GM10248 (cell line): ENCODE data around the gene SFT2D2.

Experiments used
- CTCF ChIA-PET: fragments of 300-600 bp; sonication (Branson Sonifier 250); formaldehyde crosslinking; extraction: SDS; loops from one replicate; lab custom pipeline; 2021; ENCODE audit warnings: antibody characterized with exemption; lab: Yijun Ruan, JAX
- POLR2A ChIA-PET: fragments of 350-650 bp; sonication (Branson Sonifier 250); formaldehyde crosslinking; extraction: SDS; loops from one replicate; lab custom pipeline; 2020; ENCODE audit warnings: antibody characterized with exemption; lab: Yijun Ruan, JAX
- DNase-seq: peaks from one replicate; pipeline ENCODE4 v3.0.0; 2012; ENCODE audit errors: extremely low spot score
- CTCF ChIP-seq: IDR thresholded peaks from 2 replicates; pipeline ENCODE4 v1.5.1; 2012; ENCODE audit warnings: mild to moderate bottlenecking, low read depth; ENCODE audit errors: extremely low read depth, missing control alignments, control extremely low read depth

SFT2D2 gene

GRCh38 chr1:168220470-168220871 lies 5.3 kb upstream of the SFT2D2 start:
- ChIA-PET CTCF (interaction anchor here (1.0 to 1.2 kb wide), 2 partner anchors 15 to 30 kb away, joined by 3 to 4 read pairs; no protein-coding TSS in a partner anchor), POLR2A (no interaction called here)
- DNase-seq: no peak
- TF ChIP-seq CTCF: no peak

DNA sequence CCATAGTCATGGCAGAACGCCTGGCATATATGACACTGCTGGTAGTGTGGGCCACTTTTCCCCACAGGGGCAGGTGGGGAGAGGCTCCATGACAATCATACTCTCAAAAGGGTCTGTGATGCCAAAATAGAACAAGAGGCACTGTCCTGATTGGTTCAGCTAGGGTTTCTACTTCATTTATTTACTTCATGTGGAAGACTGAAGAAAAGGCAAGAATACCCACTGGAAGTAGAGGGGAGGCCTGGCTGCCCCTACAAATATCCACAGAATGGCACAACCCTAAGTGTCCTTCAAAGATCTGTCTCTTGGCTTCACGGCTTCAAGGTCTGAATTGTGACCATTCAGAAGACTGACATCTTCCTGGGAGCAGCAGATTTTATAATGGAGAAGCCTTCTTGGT lies 4.5 kb upstream of the SFT2D2 start:
- ChIA-PET CTCF (interaction anchor here (1.0 kb wide), 1 partner anchor 14 kb away, joined by 4 read pairs; no protein-coding TSS in a partner anchor), POLR2A (no interaction called here)
- DNase-seq: no peak
- TF ChIP-seq CTCF: no peak

- CTCF ChIA-PET: no interaction called here
- TF ChIP-seq CTCF: no peak
- POLR2A ChIA-PET: no interaction called here
- no peak for DNase-seq
Observed at GRCh38 chr1:168223261-168223660, 2.5 kb upstream of the SFT2D2 start.

- TF ChIP-seq CTCF: no peak
- ChIA-PET POLR2A (no interaction called here), CTCF (interaction anchor here (1.3 to 3.8 kb wide), 3 partner anchors 9 to 142 kb away, joined by 3 to 39 read pairs (median 6); no protein-coding TSS in a partner anchor)
- no peak for DNase-seq
Observed at GRCh38 chr1:168223681-168224540, 1.9 kb upstream of the SFT2D2 start.

GRCh38 chr1:168224991-168225390 lies 813 bp upstream of the SFT2D2 start:
- ChIA-PET POLR2A (interaction anchor here (0.7 to 1.4 kb wide), 2 partner anchors 9 to 49 kb away, joined by 4 to 8 read pairs; no protein-coding TSS in a partner anchor), CTCF (interaction anchor here (1.3 to 3.8 kb wide), 3 partner anchors 8 to 143 kb away, joined by 3 to 39 read pairs (median 6); no protein-coding TSS in a partner anchor)
- TF ChIP-seq CTCF: no peak
- no peak for DNase-seq

- DNase-seq: peak; percentile 32
- POLR2A ChIA-PET: interaction anchor here (0.5 to 1.5 kb wide), 2 partner anchors 8 to 13 kb away, joined by 3 to 7 read pairs; no protein-coding TSS in a partner anchor
- CTCF ChIA-PET: interaction anchor here (0.8 to 1.7 kb wide), 4 partner anchors 9 to 146 kb away, joined by 3 to 5 read pairs (median 4); no protein-coding TSS in a partner anchor
- no peak for TF ChIP-seq CTCF
Observed at GRCh38 chr1:168227620-168228019, 1.8 kb downstream of the SFT2D2 start.
